ENCODE results near the gene ZBTB3.
"Not testable (repeated sequence)": the region's sequence is repeated elsewhere in the genome, so short reads cannot be mapped to it uniquely, and the experiment has no call there.

The ZBTB3 gene

DNA sequence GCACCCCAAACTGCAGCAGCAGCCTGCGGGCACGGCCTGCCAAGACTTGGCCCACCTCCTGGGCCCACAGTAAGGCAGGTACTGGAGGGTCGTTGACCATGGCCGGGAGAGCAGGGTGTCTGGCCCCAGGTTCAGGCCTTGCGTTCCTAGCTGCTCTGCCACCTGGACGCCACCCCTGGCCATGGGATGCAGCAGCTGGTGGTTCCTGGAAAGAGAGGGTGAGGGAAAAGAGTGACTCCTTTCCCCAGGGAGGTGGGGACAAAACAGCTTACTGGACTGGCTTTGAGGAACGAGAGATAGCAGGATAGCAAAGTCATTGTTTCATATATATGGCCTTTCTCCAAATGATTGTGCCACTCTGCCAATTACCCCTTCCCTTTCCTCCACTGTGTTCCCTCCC, 48.5 kb downstream of the ZBTB3 start:
- Histone ChIP-seq H3K4me1 (peaks cover 0 to 39% (median 34%) of the 10 kb centered on the region in 4 donors), H3K4me3 (peak overlapping the region; percentile 61 to 71), H3K36me3 (peaks cover under 1 to 19% (median 2%) of the 10 kb centered on the region in 3 donors), H3K27me3 (no peaks in the 10 kb centered on the region), H3K27ac (peak overlapping the region; percentile 68 to 85), H3K9me3 (no peaks in the 10 kb centered on the region)
- TF ChIP-seq, protein P1, sequence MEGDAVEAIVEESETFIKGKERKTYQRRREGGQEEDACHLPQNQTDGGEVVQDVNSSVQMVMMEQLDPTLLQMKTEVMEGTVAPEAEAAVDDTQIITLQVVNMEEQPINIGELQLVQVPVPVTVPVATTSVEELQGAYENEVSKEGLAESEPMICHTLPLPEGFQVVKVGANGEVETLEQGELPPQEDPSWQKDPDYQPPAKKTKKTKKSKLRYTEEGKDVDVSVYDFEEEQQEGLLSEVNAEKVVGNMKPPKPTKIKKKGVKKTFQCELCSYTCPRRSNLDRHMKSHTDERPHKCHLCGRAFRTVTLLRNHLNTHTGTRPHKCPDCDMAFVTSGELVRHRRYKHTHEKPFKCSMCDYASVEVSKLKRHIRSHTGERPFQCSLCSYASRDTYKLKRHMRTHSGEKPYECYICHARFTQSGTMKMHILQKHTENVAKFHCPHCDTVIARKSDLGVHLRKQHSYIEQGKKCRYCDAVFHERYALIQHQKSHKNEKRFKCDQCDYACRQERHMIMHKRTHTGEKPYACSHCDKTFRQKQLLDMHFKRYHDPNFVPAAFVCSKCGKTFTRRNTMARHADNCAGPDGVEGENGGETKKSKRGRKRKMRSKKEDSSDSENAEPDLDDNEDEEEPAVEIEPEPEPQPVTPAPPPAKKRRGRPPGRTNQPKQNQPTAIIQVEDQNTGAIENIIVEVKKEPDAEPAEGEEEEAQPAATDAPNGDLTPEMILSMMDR (IDR thresholded peaks at IDR 0.05), result no peak
- no peak for DNase-seq
- intact Hi-C loops (cut with DNase I; ENCODE audit: low total_unique reads), result loop anchor here (10.0 kb wide), 1 partner anchor 91 kb away; the partner anchor contains the start of genes EML3 and ROM1

DNA sequence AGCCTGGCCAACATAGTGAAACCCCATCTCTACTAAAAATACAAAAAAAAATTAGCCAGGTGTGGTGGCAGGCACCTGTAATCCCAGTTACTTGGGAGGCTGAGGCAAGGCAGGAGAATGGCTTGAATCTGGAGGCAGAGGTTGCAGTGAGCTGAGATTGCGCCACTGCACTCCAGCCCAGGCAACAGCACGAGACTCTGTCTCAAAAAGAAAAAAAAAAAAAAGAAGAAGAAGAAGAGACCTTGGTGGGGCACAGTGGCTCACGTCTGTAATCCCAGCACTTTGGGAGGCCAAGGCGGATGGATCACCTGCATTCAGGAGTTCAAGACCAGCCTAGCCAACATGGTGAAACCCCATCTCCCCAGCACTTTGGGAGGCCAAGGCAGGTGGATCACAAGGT, 50.0 kb downstream of the ZBTB3 start:
- not testable (repeated sequence) for H3K27me3 ChIP-seq, H3K9me3 ChIP-seq, DNase-seq, H3K27ac ChIP-seq, H3K4me3 ChIP-seq
- Histone ChIP-seq H3K36me3 (peaks cover 0 to 21% (median 0%) of the 10 kb centered on the region in 3 donors), H3K4me1 (peaks cover 0 to 29% (median 26%) of the 10 kb centered on the region in 4 donors)
- intact Hi-C loops (cut with DNase I; ENCODE audit: low total_unique reads), result loop anchor here (10.0 kb wide), 1 partner anchor 89 kb away; the partner anchor contains the start of genes EML3 and ROM1

DNA sequence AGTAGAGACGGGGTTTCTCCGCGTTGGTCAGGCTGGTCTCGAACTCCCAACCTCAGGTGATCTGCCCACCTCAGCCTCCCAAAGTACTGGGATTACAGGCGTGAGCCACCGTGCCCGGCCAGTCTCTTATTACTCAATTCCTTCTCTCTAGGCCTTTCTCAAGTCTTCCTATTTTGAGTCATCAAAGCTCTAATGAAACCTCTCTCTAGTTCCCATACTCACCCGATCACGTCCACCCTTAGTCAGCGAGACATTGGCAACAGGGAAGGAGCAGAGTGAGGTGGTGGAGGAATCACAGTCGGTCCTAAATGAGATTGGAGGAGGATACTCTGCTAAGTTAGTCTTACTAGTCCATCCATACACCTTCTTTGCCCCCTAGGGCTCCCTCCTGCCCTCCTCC, 51.7 kb downstream of the ZBTB3 start:
- DNase-seq, result no peak
- H3K9me3 ChIP-seq, result no peaks in the 10 kb centered on the region
- TF ChIP-seq, protein P1 (IDR thresholded peaks at IDR 0.05), result no peak
- no peak overlapping the region for H3K27ac ChIP-seq
- H3K4me3 ChIP-seq, result no peak overlapping the region
- peaks cover 0 to 21% (median 0%) of the 10 kb centered on the region in 3 donors for H3K36me3 ChIP-seq
- peaks cover 0 to 17% (median 15%) of the 10 kb centered on the region in 4 donors for H3K4me1 ChIP-seq
- H3K27me3 ChIP-seq, result no peaks in the 10 kb centered on the region
- intact Hi-C loops (cut with DNase I; ENCODE audit: low total_unique reads), result loop anchor here (10.0 kb wide), 1 partner anchor 87 kb away; the partner anchor contains the start of genes EML3 and ROM1

Measured in tibial artery (tissue), 4 donors.